ENCODE data around the gene QPRT. TPM values are rescaled to one million over a fixed set of nuclear protein-coding genes. Genes with fewer than 3 reads are reported as not detected.

QPRT gene
- total and polyA plus RNA-seq, 2 of the 8 experiments (the other 6 are each of a cell fraction or from before 2014, with no cell fraction given), result 89.0 to 102 TPM

DNA sequence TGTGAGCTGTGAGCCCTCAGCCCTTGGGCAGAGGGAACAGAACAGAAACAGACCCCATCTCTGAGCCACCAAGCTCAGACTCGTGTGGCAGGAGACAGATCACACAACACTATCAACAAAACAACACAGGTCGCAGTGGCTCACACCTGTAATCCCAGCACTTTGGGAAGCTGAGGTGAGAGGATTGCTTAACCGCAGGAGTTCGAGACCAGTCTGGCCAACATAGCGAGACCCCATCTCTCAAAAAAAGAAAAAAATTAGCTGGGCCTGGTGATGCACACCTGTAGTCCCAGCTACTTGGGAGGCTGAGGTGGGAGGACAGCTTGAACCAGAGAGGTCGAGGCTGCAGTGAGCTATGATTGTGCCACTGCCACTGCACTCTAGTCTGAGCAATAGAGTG lies 5.5 kb upstream of the QPRT start:
- H3K36me3 ChIP-seq (ENCODE audit: control insufficient read depth in 2 of 4, insufficient read depth in 4 of 4, low read length in 3 of 4), result no peaks in the 10 kb centered on the region
- H2BK120ac ChIP-seq (replicated peaks; ENCODE audit: low read depth, low read length), result no peak overlapping the region
- H3K79me1 ChIP-seq (ENCODE audit: low read depth, low read length), result no peaks in the 10 kb centered on the region
- no peak overlapping the region for H3K14ac ChIP-seq (ENCODE audit: insufficient read length)
- H3K23me2 ChIP-seq (ENCODE audit: low read depth, low read length), result no peaks in the 10 kb centered on the region
- H3K9ac ChIP-seq (replicated peaks in 1 of 4; ENCODE audit: extremely low read depth in 1 of 4, low read depth in 3 of 4, low read length in 3 of 4), result no peak overlapping the region
- no peak overlapping the region for H3K23ac ChIP-seq (ENCODE audit: insufficient read length)
- no peak overlapping the region for H3K27ac ChIP-seq (ENCODE audit: low read depth, low read length)
- no peak overlapping the region for H4K8ac ChIP-seq (ENCODE audit: extremely low read depth, insufficient read depth, low read length)
- H3K4ac ChIP-seq (replicated peaks; ENCODE audit: insufficient read length, low read depth, low read length), result no peak overlapping the region
- no peak for DNase-seq (ENCODE audit: low read depth in 1 of 2, low spot score in 2 of 2)
- no peak overlapping the region for H2BK5ac ChIP-seq (ENCODE audit: low read depth, low read length)
- 94% methylated on average over 6 of the region's 6 CpGs; no CpG with 5 or more reads in 1 of the 2 experiments for WGBS, 2 experiments (ENCODE audit: extremely low coverage in 1 of 2, insufficient coverage in 1 of 2, insufficient read length in 1 of 2, insufficient replicate concordance in 2 of 2, low coverage in 1 of 2, low lambda C conversion rate in 2 of 2, missing lambda C conversion rate in 1 of 2)
- H3K9me3 ChIP-seq (ENCODE audit: insufficient read depth in 2 of 2, low read depth in 1 of 2, low read length in 1 of 2), result no peaks in the 10 kb centered on the region
- H2AFZ ChIP-seq (ENCODE audit: low read length), result no peak overlapping the region
- H3K4me1 ChIP-seq (replicated peaks in 1 of 4; ENCODE audit: control insufficient read depth in 3 of 4, insufficient read depth in 4 of 4, low read length in 3 of 4), result peaks cover 0 to 8% (median 2%) of the 10 kb centered on the region in 4 experiments; a peak in 4 of 7 replicates
- H2AK5ac ChIP-seq (ENCODE audit: low read depth, low read length), result no peak overlapping the region
- no peak overlapping the region for H4K91ac ChIP-seq (replicated peaks; ENCODE audit: insufficient read length, low read length)
- no peak overlapping the region; the same call in 1 of the 2 replicates for H3K18ac ChIP-seq (ENCODE audit: extremely low read depth, low read length)
- no peak overlapping the region for H3K56ac ChIP-seq (replicated peaks; ENCODE audit: insufficient read length, low read depth, low read length)
- ChIA-PET CTCF (ENCODE audit: partially characterized antibody) (interaction anchor here (0.8 to 2.0 kb wide), 7 partner anchors 11 to 56 kb away, joined by 3 to 6 read pairs (median 3); no protein-coding TSS in a partner anchor), POLR2A (ENCODE audit: partially characterized antibody) (interaction anchor here (0.7 to 10.5 kb wide), 4 partner anchors 10 to 54 kb away, joined by 3 to 130 read pairs (median 6); partner anchors contain the start of gene SPN)
- no peak overlapping the region for H4K5ac ChIP-seq (ENCODE audit: insufficient read length, low read depth, low read length)
- no peaks in the 10 kb centered on the region for H3K79me2 ChIP-seq (ENCODE audit: control insufficient read depth in 1 of 2, insufficient read depth in 2 of 2, low read length in 2 of 2)
- H3K4me3 ChIP-seq (ENCODE audit: extremely low read depth in 1 of 4, insufficient read depth in 2 of 4, low read depth in 3 of 4, low read length in 4 of 4), result no peak overlapping the region
- H2BK20ac ChIP-seq (ENCODE audit: low read length), result no peak overlapping the region
- H3K4me2 ChIP-seq (ENCODE audit: insufficient read depth in 1 of 2, low read depth in 2 of 2, low read length in 2 of 2), result no peak overlapping the region
- no peak overlapping the region for H2BK15ac ChIP-seq (ENCODE audit: low read length)
- FAIRE-seq, result no peak
- no peaks in the 10 kb centered on the region for H3K27me3 ChIP-seq (replicated peaks in 1 of 4; ENCODE audit: control insufficient read depth in 3 of 4, extremely low read depth in 1 of 4, insufficient read depth in 3 of 4, low read length in 3 of 4)
- no peak overlapping the region for H2BK12ac ChIP-seq (ENCODE audit: low read depth, low read length)
- no peaks in the 10 kb centered on the region for H4K20me1 ChIP-seq (replicated peaks in 1 of 2; ENCODE audit: control insufficient read depth in 1 of 2, insufficient read depth in 2 of 2, low read length in 2 of 2)
- no peak for TF ChIP-seq EP300 (IDR thresholded peaks at IDR 0.05; ENCODE audit: borderline replicate concordance in 1 of 2, low read depth in 2 of 2, low read length in 2 of 2)
- TF ChIP-seq CREB1 (IDR thresholded peaks at IDR 0.05), result no peak
- TF ChIP-seq TAF1 (IDR thresholded peaks at IDR 0.05; ENCODE audit: low read depth, low read length), result no peak
- no peak for TF ChIP-seq RBBP5 (IDR thresholded peaks at IDR 0.05; ENCODE audit: borderline replicate concordance, low read depth, low read length)
- TF ChIP-seq, protein P1, sequence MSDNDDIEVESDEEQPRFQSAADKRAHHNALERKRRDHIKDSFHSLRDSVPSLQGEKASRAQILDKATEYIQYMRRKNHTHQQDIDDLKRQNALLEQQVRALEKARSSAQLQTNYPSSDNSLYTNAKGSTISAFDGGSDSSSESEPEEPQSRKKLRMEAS (IDR thresholded peaks at IDR 0.05), result no peak
- TF ChIP-seq TBP (IDR thresholded peaks at IDR 0.05; ENCODE audit: low read depth, low read length), result no peak
- TF ChIP-seq, protein P2, sequence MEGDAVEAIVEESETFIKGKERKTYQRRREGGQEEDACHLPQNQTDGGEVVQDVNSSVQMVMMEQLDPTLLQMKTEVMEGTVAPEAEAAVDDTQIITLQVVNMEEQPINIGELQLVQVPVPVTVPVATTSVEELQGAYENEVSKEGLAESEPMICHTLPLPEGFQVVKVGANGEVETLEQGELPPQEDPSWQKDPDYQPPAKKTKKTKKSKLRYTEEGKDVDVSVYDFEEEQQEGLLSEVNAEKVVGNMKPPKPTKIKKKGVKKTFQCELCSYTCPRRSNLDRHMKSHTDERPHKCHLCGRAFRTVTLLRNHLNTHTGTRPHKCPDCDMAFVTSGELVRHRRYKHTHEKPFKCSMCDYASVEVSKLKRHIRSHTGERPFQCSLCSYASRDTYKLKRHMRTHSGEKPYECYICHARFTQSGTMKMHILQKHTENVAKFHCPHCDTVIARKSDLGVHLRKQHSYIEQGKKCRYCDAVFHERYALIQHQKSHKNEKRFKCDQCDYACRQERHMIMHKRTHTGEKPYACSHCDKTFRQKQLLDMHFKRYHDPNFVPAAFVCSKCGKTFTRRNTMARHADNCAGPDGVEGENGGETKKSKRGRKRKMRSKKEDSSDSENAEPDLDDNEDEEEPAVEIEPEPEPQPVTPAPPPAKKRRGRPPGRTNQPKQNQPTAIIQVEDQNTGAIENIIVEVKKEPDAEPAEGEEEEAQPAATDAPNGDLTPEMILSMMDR (IDR thresholded peaks at IDR 0.05; ENCODE audit: control extremely low read depth in 1 of 3, insufficient read depth in 1 of 3, low read depth in 1 of 3, low read length in 3 of 3), result no peak
- no peak for TF ChIP-seq SP2 (IDR thresholded peaks at IDR 0.05; ENCODE audit: low read length)
- no peak for TF ChIP-seq NANOG (IDR thresholded peaks at IDR 0.05; ENCODE audit: insufficient read depth, low read depth, low read length, poor library complexity, severe bottlenecking)
